Omental fat pad (tissue), 4 donors: ENCODE measurements around the gene SLC17A8. TPM values are rescaled to one million over a fixed set of nuclear protein-coding genes. Genes with fewer than 3 reads are reported as not detected.

Experiments used
- ATAC-seq: fragments of 150-250 bp; one replicate; pipeline ENCODE4 v1.9.1; 2016; ENCODE audit warnings: mild to moderate bottlenecking, moderate library complexity; ENCODE audit not compliant: low FRiP score
- DNase-seq: peaks from one replicate; pipeline ENCODE4 v3.0.0-alpha.2; 2019; ENCODE audit warnings: low spot score
- total RNA-seq, 4 donors: library from RNA; depleted of rRNA; stranded (reverse); fragments of >200 nt; gene quantifications; one replicate each; pipeline ENCODE4 v1.1.0, GENCODE V29; 2016
- TF ChIP-seq, protein P1 (sequence below), 3 donors: fragments of 450-650 bp; IDR thresholded peaks; one replicate each; pipeline ENCODE4 v1.5.1; 2016 to 2017; ENCODE audit warnings: antibody characterized with exemption in 3 of 3, mild to moderate bottlenecking in 3 of 3, moderate library complexity in 2 of 3

SLC17A8 gene
- total RNA-seq, 4 donors from 2014 or later = not detected

DNA sequence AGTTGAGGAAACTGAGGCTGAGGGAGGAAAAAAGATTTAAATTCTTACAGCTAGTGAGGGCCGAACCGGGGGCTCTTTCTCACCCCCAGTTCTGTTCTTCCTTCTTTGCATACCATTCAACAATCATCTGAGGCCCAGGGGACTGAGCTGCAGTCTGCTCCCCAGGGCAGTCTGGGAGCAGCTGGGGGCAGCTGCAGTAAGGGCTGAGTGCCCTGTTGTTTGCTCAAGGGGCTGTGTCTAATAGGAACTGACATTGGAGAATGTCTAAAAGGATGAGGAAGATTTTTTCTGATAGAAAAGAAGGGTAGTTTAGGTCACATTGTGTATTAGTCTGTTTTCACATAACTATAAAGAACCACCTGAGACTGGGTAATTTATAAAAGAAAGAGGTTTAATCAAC, 42.2 kb downstream of the SLC17A8 start:
- TF ChIP-seq, protein P1, sequence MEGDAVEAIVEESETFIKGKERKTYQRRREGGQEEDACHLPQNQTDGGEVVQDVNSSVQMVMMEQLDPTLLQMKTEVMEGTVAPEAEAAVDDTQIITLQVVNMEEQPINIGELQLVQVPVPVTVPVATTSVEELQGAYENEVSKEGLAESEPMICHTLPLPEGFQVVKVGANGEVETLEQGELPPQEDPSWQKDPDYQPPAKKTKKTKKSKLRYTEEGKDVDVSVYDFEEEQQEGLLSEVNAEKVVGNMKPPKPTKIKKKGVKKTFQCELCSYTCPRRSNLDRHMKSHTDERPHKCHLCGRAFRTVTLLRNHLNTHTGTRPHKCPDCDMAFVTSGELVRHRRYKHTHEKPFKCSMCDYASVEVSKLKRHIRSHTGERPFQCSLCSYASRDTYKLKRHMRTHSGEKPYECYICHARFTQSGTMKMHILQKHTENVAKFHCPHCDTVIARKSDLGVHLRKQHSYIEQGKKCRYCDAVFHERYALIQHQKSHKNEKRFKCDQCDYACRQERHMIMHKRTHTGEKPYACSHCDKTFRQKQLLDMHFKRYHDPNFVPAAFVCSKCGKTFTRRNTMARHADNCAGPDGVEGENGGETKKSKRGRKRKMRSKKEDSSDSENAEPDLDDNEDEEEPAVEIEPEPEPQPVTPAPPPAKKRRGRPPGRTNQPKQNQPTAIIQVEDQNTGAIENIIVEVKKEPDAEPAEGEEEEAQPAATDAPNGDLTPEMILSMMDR (IDR thresholded peaks at IDR 0.05) = no peak
- ATAC-seq = no peak
- DNase-seq = no peak

DNA sequence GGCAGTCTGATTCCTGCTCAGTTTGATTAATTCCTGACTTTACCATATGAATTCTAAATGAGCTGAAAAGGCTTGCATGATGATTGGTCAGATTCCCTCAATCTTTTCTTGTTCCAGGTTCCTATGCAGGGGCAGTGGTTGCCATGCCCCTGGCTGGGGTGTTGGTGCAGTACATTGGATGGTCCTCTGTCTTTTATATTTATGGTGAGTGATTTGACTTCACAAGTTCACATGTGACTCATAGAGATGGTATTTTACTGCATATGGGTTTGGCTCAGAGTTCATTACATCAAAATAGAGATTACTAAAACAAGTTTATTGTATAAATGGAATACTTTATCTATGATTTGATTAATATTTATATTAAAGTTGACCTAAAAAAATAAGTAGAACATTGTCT, 44.8 kb downstream of the SLC17A8 start:
- TF ChIP-seq, protein P1 (IDR thresholded peaks at IDR 0.05) = no peak
- no peak for DNase-seq

DNA sequence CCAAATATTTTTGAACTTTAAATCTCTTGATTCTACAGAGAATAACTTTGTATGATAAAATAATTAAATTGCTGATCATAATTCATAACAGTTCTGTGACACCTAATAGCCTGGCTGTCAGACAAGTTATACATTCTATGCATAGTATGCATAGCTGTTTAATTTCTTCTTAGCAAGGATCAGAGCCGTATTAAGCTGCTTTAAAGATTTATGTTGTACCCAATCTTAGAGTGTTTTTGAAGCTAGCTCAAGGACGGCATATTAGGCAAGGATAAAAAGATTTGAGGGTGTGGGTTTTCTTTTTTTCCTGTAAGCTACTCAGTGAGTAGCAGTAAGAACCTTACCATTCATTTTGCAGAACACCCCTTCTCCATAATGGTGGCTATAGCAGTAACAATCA, 45.9 kb downstream of the SLC17A8 start:
- TF ChIP-seq, protein P1 (IDR thresholded peaks at IDR 0.05) = no peak
- no peak for DNase-seq
- no peak for ATAC-seq

More for the DNA sequence above, 44.8 kb downstream of the SLC17A8 start:
- no peak for ATAC-seq

DNA sequence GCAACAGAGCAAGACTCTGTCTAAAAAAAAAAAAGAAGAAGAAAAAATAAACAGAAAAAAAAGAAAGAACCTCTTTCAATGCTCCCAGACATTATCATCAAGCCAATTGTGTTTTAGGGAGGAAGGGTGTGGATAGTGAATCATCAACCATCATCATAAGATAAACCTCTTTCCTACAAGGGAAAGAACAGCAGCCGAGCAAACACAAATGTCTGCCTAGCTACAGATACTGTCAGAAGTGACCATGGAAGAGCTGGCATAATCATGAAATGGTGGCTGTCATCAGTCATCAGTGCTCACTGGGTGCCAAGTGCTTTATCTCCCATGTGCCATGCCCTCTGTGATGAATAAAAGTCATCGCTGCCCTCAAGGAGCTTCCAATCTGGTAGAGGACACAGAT, 46.6 kb downstream of the SLC17A8 start:
- DNase-seq (no peak), ATAC-seq (no peak)
- TF ChIP-seq, protein P1 (IDR thresholded peaks at IDR 0.05) = no peak

DNA sequence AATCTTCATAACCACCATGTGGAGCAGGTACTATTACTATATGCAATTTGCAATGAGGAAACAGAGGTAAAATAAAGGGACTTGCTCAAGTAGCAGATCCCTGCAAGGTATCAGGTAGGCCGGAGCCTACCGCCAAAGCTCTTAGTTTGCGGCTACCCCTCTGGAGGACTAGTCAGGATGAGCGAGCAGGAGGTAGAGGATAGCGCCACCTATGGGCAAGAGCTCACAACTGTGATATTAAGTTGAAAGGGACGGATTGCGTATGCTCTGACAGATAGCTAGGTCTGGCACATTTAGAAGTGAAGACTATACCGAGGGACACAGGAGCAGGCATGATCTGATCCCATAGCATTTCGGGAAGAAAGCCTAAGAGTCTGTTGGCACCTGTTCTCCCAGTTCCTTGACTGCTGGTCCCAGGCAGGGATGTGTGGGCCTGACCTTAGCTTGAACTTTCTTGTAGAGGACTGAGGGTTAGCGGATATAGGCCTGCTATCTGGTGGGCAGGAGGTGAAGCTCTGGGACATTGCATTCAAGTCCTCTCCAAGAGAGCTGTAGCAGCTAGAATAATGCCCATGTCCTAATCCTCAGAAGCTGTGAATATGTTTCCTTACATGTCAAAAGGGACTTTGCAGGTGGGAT, 48.0 kb downstream of the SLC17A8 start:
- ATAC-seq = no peak
- TF ChIP-seq, protein P1 (IDR thresholded peaks at IDR 0.05) = no peak

DNA sequence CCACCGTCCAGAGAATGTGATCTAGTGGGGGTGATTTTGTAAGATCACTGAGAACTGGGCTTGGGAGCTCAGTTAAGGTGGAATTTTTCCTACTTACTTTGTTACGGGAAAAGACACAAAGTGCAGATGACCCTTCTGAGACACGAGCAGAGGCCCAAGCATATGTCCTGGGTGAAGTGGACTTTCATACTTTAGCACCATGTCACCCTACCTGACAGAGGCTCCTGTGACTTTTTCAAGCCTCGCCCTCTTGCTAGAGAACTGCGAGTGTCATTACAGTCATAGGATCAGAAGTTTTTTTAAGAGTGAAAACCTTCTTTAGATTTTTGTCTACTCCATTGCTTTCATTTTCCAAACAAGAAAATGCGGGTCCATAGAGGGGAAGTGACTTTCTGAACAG, 56.1 kb downstream of the SLC17A8 start:
- ATAC-seq = no peak
- TF ChIP-seq, protein P1 (IDR thresholded peaks at IDR 0.05) = no peak

More for the DNA sequence above, 48.0 kb downstream of the SLC17A8 start:
- DNase-seq = no peak

DNA sequence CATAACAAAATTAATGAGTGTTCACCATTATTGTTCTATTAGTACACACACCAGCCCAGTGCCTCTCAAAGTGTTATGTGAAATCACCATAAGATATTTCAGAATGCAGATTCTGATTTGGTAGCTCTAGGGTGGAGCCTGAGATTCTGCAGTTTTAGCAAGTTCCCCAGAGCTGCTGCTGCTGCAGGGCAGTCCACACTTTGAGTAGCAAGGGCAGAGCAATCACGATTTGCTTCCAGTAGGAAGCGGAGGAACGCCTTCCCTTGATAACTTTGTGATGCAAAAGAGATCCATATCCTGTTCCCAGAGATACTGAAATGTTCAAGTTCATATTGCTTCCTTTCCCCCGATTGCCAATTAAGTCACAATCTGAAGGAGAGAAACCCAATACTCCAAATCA, 57.9 kb downstream of the SLC17A8 start:
- TF ChIP-seq, protein P1 (IDR thresholded peaks at IDR 0.05) = no peak
- ATAC-seq = no peak
- DNase-seq = no peak

More for the DNA sequence above, 56.1 kb downstream of the SLC17A8 start:
- DNase-seq = no peak
